OCI-M1 (cell line): ENCODE results near the gene SERAC1.

Source experiments
- DNase-seq: peaks from one replicate; lab custom pipeline; 2025; lab: John Stamatoyannopoulos, UW

Gene SERAC1

GRCh38 chr6:158077676-158078075 is 90.4 kb downstream of the SERAC1 start:
- DNase-seq, result no peak

GRCh38 chr6:158076548-158076947 is 91.5 kb downstream of the SERAC1 start:
- DNase-seq, result no peak

- DNase-seq, result no peak
Observed at GRCh38 chr6:158073776-158074175, 94.3 kb downstream of the SERAC1 start.

GRCh38 chr6:158072083-158072721 is 95.9 kb downstream of the SERAC1 start:
- peak; percentile 90 for DNase-seq

- DNase-seq, result no peak
Observed at GRCh38 chr6:158071121-158072082, 96.7 kb downstream of the SERAC1 start.

- no peak for DNase-seq
Observed at GRCh38 chr6:158070513-158070912, 97.5 kb downstream of the SERAC1 start.

GRCh38 chr6:158069800-158070195 is 98.3 kb downstream of the SERAC1 start:
- DNase-seq, result no peak

GRCh38 chr6:158068893-158069799 is 98.9 kb downstream of the SERAC1 start:
- no peak for DNase-seq

- DNase-seq, result no peak
Observed at GRCh38 chr6:158068156-158068892, 99.7 kb downstream of the SERAC1 start.

- no peak for DNase-seq
Observed at GRCh38 chr6:158067436-158068015, 100.5 kb downstream of the SERAC1 start.

- DNase-seq, result no peak
Observed at GRCh38 chr6:158066136-158066781, 101.8 kb downstream of the SERAC1 start.

GRCh38 chr6:158064725-158065251 is 103.3 kb downstream of the SERAC1 start:
- no peak for DNase-seq

- no peak for DNase-seq
Observed at GRCh38 chr6:158063736-158064135, 104.3 kb downstream of the SERAC1 start.

- no peak for DNase-seq
Observed at GRCh38 chr6:158061709-158062461, 106.2 kb downstream of the SERAC1 start.

- no peak for DNase-seq
Observed at GRCh38 chr6:158061361-158061708, 106.7 kb downstream of the SERAC1 start.

GRCh38 chr6:158060455-158061360 is 107.4 kb downstream of the SERAC1 start:
- no peak for DNase-seq
